A549 (cell line): ENCODE measurements around the gene GRXCR2.

Source experiments
- CTCF ChIP-seq: fragments of >200 bp; sonication (Bioruptor Twin); formaldehyde crosslinking; IDR thresholded peaks from 3 replicates; pipeline ENCODE4 v1.5.1; 2016
- EP300 ChIP-seq, 2 experiments: fragments of >200 bp; sonication (Bioruptor Twin); formaldehyde crosslinking; IDR thresholded peaks; 2 replicates in 1 of 2; 3 replicates in 1 of 2; pipeline ENCODE4 v1.6.1; 2016 to 2017
- FOXS1 ChIP-seq: fragments of 250-450 bp; sonication (Bioruptor Pico); IDR thresholded peaks from 2 replicates; pipeline ENCODE4 v1.5.0; 2020; ENCODE audit warnings: mild to moderate bottlenecking, moderate library complexity
- HMGXB4 ChIP-seq: fragments of 250-450 bp; sonication (Bioruptor Pico); IDR thresholded peaks from 2 replicates; pipeline ENCODE4 v1.5.0; 2021; ENCODE audit warnings: mild to moderate bottlenecking, moderate library complexity, borderline replicate concordance
- JUN ChIP-seq, 2 experiments: fragments of >200 bp; sonication (Bioruptor Twin); formaldehyde crosslinking; IDR thresholded peaks; 2 replicates in 1 of 2; 3 replicates in 1 of 2; pipeline ENCODE4 v1.6.1; 2016 to 2017
- MAFK ChIP-seq: fragments of 450-650 bp; IDR thresholded peaks from 2 replicates; pipeline ENCODE4 v1.6.1; 2014; ENCODE audit not compliant: partially characterized antibody
- MYC ChIP-seq: IDR thresholded peaks from 2 replicates; pipeline ENCODE4 v1.6.1; 2012; ENCODE audit warnings: mild to moderate bottlenecking, inconsistent platforms, low read length, improper control_type of control experiment, borderline replicate concordance
- POLR2A ChIP-seq: IDR thresholded peaks from 2 replicates; pipeline ENCODE4 v1.6.1; 2012; ENCODE audit warnings: mild to moderate bottlenecking, low read length
- POLR2AphosphoS2 ChIP-seq: conservative IDR thresholded peaks from 2 replicates; pipeline ENCODE4 v1.6.1; 2012; ENCODE audit warnings: low read length, improper control_type of control experiment, inconsistent platforms
- RAD21 ChIP-seq, 2 experiments: fragments of >200 bp in 1 of 2; sonication (Bioruptor Twin) in 1 of 2; formaldehyde crosslinking in 1 of 2; IDR thresholded peaks in 1 of 2; conservative IDR thresholded peaks in 1 of 2; 2 replicates in 1 of 2; 3 replicates in 1 of 2; pipeline ENCODE4 v1.6.1; 2012 to 2018; ENCODE audit warnings: inconsistent platforms in 1 of 2
- REST ChIP-seq: fragments of 200-600 bp; sonication (generic); IDR thresholded peaks from 2 replicates; pipeline ENCODE4 v1.6.1; 2016; ENCODE audit warnings: antibody characterized with exemption, mild to moderate bottlenecking, moderate library complexity
- RFX5 ChIP-seq: fragments of 450-650 bp; IDR thresholded peaks from 2 replicates; pipeline ENCODE4 v1.7.1; 2014; ENCODE audit warnings: antibody characterized with exemption, mild to moderate bottlenecking, moderate library complexity
- ZFP36 ChIP-seq: fragments of 450-650 bp; IDR thresholded peaks from 2 replicates; pipeline ENCODE4 v1.6.1; 2014; ENCODE audit warnings: borderline replicate concordance; ENCODE audit not compliant: partially characterized antibody

GRCh38 chr5:145889611-145890010, 16.8 kb upstream of the GRXCR2 start:
- TF ChIP-seq POLR2A = no peak
- no peak for TF ChIP-seq REST
- no peak for TF ChIP-seq EP300 (IDR thresholded peaks at IDR 0.05)
- TF ChIP-seq JUN (IDR thresholded peaks at IDR 0.05) = no peak
- TF ChIP-seq POLR2AphosphoS2 = no peak
- TF ChIP-seq RFX5 = no peak
- no peak for TF ChIP-seq RAD21 (conservative IDR thresholded peaks at IDR 0.05 in 1 of 2, IDR thresholded peaks at IDR 0.05 in 1 of 2)
- no peak for TF ChIP-seq HMGXB4 (CRISPR knock-in tag)
- no peak for TF ChIP-seq FOXS1
- no peak for TF ChIP-seq CTCF
- no peak for TF ChIP-seq MAFK
- no peak for TF ChIP-seq MYC
- no peak for TF ChIP-seq ZFP36
